Measurements from ENCODE around the gene LRRC3C.

DNA sequence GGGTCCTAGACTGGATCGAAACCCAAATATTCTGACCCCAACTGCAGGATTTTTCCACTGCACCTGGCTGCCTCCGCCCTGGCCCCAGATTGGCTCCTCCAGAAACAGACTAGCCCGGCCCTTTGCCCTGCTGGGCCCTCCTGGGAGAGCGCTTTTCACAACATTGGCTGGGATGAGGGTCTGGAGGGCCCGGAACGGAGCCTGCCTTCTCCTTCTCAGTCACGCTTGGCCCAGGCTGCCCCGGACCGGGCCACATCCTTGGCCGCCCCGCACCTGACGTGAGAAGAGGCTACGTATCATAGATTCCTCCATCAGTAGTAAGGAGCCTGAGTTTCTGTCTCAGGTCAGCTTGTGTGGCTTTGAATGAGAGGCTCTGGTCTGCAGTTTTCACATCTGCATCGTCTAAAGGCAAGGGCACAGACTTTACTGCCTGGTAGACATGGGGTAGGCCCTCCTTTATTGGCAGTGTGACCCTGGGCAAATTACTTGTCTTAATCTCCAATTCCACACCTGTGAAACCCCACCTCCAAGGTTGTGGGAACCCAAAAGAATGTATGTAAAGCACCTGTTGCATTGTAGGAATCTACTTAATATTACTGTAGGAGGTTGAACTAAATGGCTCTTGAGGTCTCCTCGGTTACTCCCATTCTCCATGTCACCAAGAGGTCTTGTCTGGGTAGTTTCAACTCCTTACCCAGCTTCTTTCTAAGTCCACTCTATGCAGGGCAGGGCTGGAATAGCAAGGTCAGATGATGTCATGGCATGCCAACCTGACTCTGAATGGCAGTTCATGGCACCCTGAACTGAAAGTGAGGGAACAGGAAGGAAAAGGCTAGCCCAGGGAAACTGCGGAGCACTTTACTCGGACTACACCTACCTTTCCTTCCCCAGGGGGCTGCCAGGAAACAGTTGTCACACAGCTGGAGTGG is 661 bp downstream of the LRRC3C start:
- TF ChIP-seq, protein P1, sequence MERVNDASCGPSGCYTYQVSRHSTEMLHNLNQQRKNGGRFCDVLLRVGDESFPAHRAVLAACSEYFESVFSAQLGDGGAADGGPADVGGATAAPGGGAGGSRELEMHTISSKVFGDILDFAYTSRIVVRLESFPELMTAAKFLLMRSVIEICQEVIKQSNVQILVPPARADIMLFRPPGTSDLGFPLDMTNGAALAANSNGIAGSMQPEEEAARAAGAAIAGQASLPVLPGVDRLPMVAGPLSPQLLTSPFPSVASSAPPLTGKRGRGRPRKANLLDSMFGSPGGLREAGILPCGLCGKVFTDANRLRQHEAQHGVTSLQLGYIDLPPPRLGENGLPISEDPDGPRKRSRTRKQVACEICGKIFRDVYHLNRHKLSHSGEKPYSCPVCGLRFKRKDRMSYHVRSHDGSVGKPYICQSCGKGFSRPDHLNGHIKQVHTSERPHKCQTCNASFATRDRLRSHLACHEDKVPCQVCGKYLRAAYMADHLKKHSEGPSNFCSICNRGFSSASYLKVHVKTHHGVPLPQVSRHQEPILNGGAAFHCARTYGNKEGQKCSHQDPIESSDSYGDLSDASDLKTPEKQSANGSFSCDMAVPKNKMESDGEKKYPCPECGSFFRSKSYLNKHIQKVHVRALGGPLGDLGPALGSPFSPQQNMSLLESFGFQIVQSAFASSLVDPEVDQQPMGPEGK (CRISPR knock-in tag; IDR thresholded peaks at IDR 0.05; ENCODE audit: borderline replicate concordance) = no peak
- TF ChIP-seq ZFP3 (CRISPR knock-in tag; IDR thresholded peaks at IDR 0.05) = no peak
- no peak for TF ChIP-seq ZFP30 (CRISPR knock-in tag; IDR thresholded peaks at IDR 0.05)
- TF ChIP-seq RARB (CRISPR knock-in tag; IDR thresholded peaks at IDR 0.05) = no peak
- TF ChIP-seq SNAI2 (CRISPR knock-in tag; IDR thresholded peaks at IDR 0.05) = no peak
- no peak for TF ChIP-seq ZNF8 (CRISPR knock-in tag; IDR thresholded peaks at IDR 0.05)
- TF ChIP-seq ISL1 (CRISPR knock-in tag; IDR thresholded peaks at IDR 0.05) = no peak
- TF ChIP-seq OSR1 (CRISPR knock-in tag; IDR thresholded peaks at IDR 0.05) = no peak
